ENCODE data around the gene PPM1N. TPM values are rescaled to one million over a fixed set of nuclear protein-coding genes. Genes with fewer than 3 reads are reported as not detected.

The PPM1N gene
- total and polyA plus RNA-seq, 7 donors = 1.2 to 4.2 (median 2.5) TPM

DNA sequence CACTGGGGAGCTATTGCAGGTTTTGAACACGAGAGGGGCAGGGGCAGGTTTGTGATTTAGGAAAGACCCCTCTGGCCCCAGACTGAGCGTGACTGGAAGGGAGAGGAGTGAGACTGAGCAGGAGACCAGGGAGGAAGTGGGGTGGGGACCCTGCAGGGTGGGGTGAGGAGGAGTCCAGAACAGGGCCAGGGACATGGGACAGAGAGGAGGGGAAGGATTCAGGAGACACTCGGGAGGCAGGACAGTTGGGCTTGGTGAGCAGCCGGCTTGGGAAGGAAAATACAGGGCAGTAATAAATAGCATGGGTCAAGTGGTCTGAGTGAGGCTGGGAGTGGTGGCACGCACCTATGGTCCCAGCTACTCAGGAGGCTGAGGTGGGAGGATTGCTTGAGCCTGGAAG is 21.1 kb upstream of the PPM1N start:
- WGBS, 2 donors = 13 to 41% methylated on average over 5 of the region's 5 CpGs
- no peak for DNase-seq
- Histone ChIP-seq H3K36me3 (no peaks in the 10 kb centered on the region), H3K27me3 (no peaks in the 10 kb centered on the region), H3K9me3 (no peaks in the 10 kb centered on the region), H3K4me1 (peaks cover 0 to 12% (median 8%) of the 10 kb centered on the region in 4 donors), H3K4me3 (no peak overlapping the region), H3K27ac (no peak overlapping the region)
- no peak for TF ChIP-seq POLR2A (IDR thresholded peaks at IDR 0.05)
- no peak for TF ChIP-seq EP300 (IDR thresholded peaks at IDR 0.05)
- TF ChIP-seq, protein P1, sequence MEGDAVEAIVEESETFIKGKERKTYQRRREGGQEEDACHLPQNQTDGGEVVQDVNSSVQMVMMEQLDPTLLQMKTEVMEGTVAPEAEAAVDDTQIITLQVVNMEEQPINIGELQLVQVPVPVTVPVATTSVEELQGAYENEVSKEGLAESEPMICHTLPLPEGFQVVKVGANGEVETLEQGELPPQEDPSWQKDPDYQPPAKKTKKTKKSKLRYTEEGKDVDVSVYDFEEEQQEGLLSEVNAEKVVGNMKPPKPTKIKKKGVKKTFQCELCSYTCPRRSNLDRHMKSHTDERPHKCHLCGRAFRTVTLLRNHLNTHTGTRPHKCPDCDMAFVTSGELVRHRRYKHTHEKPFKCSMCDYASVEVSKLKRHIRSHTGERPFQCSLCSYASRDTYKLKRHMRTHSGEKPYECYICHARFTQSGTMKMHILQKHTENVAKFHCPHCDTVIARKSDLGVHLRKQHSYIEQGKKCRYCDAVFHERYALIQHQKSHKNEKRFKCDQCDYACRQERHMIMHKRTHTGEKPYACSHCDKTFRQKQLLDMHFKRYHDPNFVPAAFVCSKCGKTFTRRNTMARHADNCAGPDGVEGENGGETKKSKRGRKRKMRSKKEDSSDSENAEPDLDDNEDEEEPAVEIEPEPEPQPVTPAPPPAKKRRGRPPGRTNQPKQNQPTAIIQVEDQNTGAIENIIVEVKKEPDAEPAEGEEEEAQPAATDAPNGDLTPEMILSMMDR (IDR thresholded peaks at IDR 0.05) = no peak
- no peak for TF ChIP-seq POLR2AphosphoS5 (IDR thresholded peaks at IDR 0.05)
- intact Hi-C loops (cut with DNase I) = no loop called here

DNA sequence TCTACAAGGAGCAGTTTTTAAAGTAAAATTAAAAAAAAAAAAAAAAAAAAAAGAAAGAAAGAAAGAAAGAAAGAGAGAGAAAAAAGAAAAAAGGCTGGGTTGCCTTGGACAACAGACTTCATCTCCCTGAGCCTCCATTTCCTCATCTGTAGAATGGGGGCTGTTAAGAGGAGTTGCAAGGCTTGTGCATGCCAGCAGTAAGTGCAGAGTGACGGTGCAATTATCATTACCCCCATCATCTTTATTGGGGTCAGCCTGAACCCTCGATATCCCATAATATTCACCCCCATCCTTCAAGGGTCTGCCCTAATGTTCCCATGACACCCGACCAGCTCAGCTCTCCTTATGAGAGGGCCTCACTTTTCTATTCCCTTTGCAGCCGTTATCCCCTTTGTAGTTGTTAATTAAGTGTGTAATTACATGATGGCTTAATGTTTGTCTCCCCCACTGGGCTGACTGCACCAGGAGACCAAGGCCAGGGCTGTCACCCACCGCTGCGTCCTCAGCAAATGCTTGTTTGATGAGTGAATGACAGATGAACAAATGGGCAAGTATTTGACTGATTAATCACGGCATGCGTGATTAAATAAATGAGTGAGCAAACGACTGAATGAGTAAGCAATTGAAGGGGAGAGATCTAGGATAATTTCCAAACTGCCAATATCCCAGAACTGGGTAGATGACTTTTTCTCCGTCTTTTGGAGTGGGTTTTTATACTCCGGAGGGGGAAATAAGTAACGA is 20.4 kb upstream of the PPM1N start:
- Histone ChIP-seq H3K9me3 (no peaks in the 10 kb centered on the region), H3K4me1 (peaks cover 0 to 12% (median 8%) of the 10 kb centered on the region in 4 donors), H3K36me3 (no peaks in the 10 kb centered on the region), H3K27me3 (no peaks in the 10 kb centered on the region), H3K27ac (peak overlapping the region; percentile 87 to 96 (median 91)), H3K4me3 (peak overlapping the region in 3 of 4 donors; percentile 44 to 53 (median 51))
- intact Hi-C loops (cut with DNase I) = loop anchor here (1.0 kb wide), 1 partner anchor 39 kb away; no protein-coding TSS in a partner anchor
- no peak for DNase-seq
- TF ChIP-seq POLR2A (IDR thresholded peaks at IDR 0.05) (no peak), POLR2AphosphoS5 (IDR thresholded peaks at IDR 0.05) (no peak)
- TF ChIP-seq, protein P1 (IDR thresholded peaks at IDR 0.05) = no peak
- WGBS, 2 donors = 2 to 7% methylated on average over 12 of the region's 12 CpGs

DNA sequence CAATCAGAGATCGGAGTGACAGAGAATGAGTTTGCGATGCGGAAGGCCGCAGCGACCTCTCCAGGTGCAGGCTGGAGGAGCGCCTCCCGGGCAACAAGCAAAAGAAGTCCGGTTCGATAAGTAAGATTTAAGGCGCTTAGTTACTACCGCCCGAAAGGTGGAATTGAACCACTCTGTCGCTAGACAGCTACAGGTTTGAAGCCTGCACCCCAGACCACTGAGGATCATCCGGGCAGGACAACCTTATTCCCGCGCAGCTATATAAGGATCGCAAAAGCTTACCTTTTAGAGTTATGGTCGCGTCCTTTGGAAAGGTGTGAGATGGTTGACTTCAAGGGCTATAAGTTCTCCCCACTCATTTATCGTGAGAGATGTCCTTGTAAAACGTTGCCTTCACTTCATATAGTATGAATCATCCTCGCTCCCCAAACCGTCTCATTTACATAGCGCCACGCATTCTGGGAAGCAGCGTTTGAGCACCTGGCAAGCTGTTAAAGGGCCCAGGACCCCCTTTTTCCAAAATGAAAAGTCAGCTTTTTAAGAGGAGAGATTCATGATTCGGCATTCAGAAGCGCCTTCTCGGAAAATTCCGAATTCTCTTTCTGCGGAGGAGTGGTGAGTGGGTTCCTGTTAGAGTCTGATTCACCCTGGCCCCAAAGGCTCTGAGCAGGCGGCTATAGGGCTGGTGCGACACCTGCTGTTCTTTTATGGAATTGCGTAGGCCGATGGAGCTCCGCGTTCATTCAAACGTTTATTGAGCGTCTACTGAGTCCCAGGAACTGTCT is 19.6 kb upstream of the PPM1N start:
- Histone ChIP-seq H3K36me3 (no peaks in the 10 kb centered on the region), H3K4me1 (peaks cover 0 to 12% (median 8%) of the 10 kb centered on the region in 4 donors), H3K9me3 (no peaks in the 10 kb centered on the region), H3K27ac (peak overlapping the region; percentile 87 to 96 (median 91)), H3K4me3 (peak overlapping the region; percentile 31 to 53 (median 48)), H3K27me3 (no peaks in the 10 kb centered on the region)
- intact Hi-C loops (cut with DNase I) = loop anchor here (1.0 kb wide), 1 partner anchor 39 kb away; no protein-coding TSS in a partner anchor
- peak; percentile 91 for DNase-seq
- 0% methylated on average over 39 of the region's 39 CpGs for WGBS, 2 donors
- TF ChIP-seq POLR2AphosphoS5 (IDR thresholded peaks at IDR 0.05) (peak; percentile 14 to 59 (median 57)), EP300 (IDR thresholded peaks at IDR 0.05) (peak in 1 of 4 donors; percentile 30), POLR2A (IDR thresholded peaks at IDR 0.05) (peak in 1 of 2 donors; percentile 16)
- TF ChIP-seq, protein P1 (IDR thresholded peaks at IDR 0.05) = peak; percentile 94 to 100 (median 97)

DNA sequence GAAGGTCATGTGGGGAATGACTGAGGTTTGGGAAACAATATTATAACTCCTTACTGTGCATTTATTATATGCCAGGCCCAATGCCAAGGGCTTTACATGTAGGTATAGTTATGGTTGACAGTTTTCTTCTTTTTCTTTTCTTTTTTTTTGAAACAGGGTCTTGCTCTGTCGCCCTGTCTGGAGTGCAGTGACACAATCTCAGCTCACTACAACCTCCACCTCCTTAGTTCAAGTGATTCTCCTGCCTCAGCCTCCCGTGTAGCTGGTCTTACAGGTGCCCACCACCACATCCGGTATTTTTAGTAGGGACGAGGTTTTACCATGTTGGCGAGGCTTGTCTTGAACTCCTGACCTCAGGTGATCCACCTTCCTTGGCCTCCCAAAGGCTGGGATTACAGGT is 15.2 kb upstream of the PPM1N start:
- Histone ChIP-seq H3K27ac (no peak overlapping the region), H3K4me1 (peaks cover 0 to 14% (median 11%) of the 10 kb centered on the region in 4 donors), H3K36me3 (peaks cover 0 to under 1% (median 0%) of the 10 kb centered on the region in 4 donors), H3K9me3 (no peaks in the 10 kb centered on the region), H3K27me3 (no peaks in the 10 kb centered on the region), H3K4me3 (no peak overlapping the region)
- DNase-seq = no peak
- intact Hi-C loops (cut with DNase I) = no loop called here
- WGBS, 2 donors = 83 to 92% methylated on average over 5 of the region's 5 CpGs
- no peak for TF ChIP-seq POLR2A (IDR thresholded peaks at IDR 0.05)
- no peak for TF ChIP-seq EP300 (IDR thresholded peaks at IDR 0.05)
- TF ChIP-seq, protein P1 (IDR thresholded peaks at IDR 0.05) = no peak
- no peak for TF ChIP-seq POLR2AphosphoS5 (IDR thresholded peaks at IDR 0.05)
